ENCODE data around the gene PIF1.

DNA sequence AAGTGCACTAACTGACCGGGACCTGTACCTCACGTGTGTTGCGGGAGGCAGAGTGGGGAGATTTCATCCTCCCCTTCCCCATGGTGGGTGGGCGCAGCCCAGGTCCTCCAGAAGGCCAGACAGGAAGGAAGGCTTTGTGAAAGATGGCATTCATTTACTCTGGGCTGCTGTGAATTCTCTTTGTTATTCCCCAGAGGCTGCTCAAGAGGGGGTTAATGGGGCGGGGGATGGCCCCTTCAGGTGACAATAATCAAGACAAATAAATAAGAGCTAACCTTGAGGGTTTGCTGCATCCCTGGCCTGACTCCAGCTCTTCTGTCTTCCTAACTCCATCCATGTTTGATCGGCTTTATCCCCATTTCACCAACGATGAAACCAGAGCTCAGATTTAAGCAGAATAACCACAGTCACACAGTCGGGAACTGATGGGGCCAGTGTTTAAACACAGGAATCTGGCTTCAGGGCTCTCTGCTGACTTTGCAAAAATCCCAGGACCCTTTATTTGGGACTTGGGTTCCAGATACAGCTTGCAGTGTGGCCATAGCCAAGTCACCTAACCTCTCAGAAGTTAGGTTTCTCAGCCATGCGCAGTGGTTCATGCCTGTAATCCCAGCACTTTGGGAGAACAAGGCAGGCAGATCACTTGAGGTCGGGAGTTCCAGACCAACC is 16.5 kb downstream of the PIF1 start:
- TF ChIP-seq, protein P1, sequence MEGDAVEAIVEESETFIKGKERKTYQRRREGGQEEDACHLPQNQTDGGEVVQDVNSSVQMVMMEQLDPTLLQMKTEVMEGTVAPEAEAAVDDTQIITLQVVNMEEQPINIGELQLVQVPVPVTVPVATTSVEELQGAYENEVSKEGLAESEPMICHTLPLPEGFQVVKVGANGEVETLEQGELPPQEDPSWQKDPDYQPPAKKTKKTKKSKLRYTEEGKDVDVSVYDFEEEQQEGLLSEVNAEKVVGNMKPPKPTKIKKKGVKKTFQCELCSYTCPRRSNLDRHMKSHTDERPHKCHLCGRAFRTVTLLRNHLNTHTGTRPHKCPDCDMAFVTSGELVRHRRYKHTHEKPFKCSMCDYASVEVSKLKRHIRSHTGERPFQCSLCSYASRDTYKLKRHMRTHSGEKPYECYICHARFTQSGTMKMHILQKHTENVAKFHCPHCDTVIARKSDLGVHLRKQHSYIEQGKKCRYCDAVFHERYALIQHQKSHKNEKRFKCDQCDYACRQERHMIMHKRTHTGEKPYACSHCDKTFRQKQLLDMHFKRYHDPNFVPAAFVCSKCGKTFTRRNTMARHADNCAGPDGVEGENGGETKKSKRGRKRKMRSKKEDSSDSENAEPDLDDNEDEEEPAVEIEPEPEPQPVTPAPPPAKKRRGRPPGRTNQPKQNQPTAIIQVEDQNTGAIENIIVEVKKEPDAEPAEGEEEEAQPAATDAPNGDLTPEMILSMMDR (IDR thresholded peaks at IDR 0.05 in 4 of 5, conservative IDR thresholded peaks at IDR 0.05 in 1 of 5): no peak
- no peak for TF ChIP-seq POLR2A (IDR thresholded peaks at IDR 0.05)
